GM18517 (cell line): ENCODE measurements around the gene SAE1.

Source experiments
- ATAC-seq: cut with Tn5 transposase; IDR thresholded peaks from one replicate; pipeline ENCODE4 v1.9.1; 2021; ENCODE audit warnings: mild to moderate bottlenecking, moderate library complexity; ENCODE audit not compliant: unreplicated experiment

Gene SAE1

DNA sequence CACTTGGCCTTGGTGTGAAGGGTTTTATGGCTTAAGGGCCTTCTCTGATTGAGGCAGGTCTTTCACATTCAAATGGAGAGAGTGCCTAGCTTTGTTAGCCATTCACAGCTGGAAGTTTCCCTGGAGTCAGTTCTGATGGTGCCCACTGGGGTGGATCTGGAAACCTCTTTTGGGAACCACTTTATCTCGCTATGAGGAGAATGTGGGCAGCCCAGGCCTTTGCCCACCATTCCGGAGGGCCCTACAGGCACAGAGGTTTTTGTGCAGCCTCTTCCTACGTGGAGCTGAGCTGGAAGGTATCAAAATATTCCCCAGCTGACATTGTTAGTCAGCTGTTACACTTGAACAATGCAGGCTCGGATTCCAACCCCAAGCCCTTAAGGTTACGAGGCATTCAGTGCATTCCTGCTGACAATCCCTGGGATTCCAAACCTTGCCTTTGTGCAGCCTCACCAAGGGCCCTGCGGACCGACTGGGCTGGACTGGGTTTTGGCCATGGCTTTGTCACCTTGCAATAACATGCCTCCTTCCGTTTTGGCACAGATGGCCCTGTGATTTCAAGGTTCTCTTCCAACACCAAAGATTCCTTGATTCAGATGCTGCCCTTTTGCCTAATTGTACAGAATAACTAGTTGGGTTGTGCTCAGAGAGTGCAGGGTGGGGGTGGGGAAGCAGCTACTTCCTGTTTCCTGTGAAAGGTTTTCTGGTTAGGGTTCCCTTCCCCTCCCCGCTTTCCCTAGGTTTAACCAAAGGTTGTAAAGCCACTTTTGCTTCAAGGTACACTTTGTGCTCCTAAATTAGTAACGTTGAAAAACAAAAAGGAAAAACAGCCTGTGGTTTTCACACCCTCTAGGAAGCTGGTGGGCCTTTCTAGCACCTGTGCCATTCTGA, 27.0 kb downstream of the SAE1 start:
- ATAC-seq = no peak

- no peak for ATAC-seq
Observed at GRCh38 chr19:47158367-47158791, 27.7 kb downstream of the SAE1 start.

- no peak for ATAC-seq
Observed at GRCh38 chr19:47158879-47159503, 28.4 kb downstream of the SAE1 start.

GRCh38 chr19:47161876-47162489, 31.3 kb downstream of the SAE1 start:
- ATAC-seq = no peak

GRCh38 chr19:47168065-47168464, 37.4 kb downstream of the SAE1 start:
- ATAC-seq = no peak

DNA sequence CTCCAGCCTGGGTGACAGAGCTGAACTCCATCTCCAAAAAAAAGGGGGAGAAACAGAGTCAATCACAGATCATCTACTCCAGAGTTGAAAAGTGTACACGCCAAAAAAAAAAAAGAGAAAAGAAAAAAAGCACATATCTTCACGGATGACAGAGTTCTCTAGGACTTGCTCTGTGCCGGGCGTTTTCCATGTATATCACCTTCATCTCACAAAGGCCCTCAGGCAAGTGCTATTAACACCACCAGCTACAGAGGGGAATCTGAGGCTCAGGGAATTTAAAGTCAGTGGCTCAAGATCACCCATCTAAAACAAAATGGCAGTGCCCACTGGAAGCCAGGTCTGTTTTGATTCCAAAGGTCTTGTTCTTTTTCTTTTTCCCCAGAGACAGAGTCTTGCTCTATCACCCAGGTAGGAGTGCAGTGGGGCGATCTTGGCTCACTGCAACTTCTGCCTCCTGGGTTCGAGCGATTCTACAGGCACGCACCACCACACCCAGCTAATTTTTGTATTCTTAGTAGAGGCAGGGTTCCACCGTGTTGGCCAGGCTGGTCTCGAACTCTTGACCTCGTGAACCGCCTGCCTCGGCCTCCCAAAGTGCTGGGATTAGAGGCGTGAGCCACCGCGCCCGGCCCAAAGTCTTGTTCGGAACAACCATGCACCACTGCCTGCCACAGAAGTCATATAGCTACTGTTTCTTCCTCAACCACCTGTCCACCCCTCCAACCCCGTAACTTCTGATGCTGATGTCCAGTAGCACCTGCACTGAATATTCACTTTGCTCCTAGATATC, 42.2 kb downstream of the SAE1 start:
- no peak for ATAC-seq

DNA sequence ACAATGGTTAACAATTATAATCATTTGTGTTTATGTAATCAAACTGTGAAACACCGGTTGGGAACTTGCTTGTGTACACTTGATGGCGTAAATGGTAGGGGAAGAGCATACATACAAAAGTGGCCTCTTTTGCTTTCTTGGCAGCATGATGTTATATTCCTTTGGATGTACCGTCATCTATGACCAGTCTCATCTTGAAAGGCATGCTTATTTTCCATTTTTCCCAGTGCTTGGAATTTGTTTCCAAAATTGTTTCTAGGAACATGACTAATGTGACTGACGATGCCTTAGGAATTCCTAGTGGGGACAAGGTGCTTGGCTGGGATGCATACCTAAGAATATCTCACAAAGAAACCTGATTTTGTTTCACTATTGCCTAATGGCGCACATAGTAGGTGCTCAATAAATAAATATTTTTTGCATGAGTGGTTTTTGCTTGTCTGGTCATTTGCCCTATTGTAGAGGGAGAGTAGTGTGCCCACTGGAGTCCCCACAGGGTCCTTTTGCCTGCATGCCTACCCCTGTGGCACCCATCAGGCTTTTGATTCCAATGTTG, 45.5 kb downstream of the SAE1 start:
- ATAC-seq = no peak

DNA sequence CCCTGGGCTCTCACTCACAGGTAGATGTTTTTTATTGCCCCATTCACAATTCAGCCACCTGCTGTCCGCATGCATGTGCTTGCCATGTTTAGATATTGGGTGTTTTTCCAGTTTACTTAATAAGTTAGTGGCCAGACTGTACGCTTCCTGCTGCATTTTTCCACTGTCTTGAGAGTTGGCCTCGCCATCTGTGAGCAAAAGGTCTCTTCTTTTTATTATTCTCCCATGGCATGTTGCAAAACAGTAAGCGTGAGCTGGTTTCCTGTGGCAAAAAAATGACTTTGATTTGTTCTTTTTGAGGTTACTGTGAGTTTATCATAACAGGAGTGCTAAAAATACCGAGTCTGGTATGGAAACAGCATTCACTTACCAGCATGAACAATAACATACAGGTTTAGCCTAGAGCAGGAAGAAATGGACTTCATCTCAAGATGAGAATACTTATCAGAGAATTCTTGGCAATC, 46.0 kb downstream of the SAE1 start:
- no peak for ATAC-seq

GRCh38 chr19:47179653-47180310, 49.1 kb downstream of the SAE1 start:
- ATAC-seq = no peak

- ATAC-seq = no peak
Observed at GRCh38 chr19:47183601-47184000, 53.0 kb downstream of the SAE1 start.

DNA sequence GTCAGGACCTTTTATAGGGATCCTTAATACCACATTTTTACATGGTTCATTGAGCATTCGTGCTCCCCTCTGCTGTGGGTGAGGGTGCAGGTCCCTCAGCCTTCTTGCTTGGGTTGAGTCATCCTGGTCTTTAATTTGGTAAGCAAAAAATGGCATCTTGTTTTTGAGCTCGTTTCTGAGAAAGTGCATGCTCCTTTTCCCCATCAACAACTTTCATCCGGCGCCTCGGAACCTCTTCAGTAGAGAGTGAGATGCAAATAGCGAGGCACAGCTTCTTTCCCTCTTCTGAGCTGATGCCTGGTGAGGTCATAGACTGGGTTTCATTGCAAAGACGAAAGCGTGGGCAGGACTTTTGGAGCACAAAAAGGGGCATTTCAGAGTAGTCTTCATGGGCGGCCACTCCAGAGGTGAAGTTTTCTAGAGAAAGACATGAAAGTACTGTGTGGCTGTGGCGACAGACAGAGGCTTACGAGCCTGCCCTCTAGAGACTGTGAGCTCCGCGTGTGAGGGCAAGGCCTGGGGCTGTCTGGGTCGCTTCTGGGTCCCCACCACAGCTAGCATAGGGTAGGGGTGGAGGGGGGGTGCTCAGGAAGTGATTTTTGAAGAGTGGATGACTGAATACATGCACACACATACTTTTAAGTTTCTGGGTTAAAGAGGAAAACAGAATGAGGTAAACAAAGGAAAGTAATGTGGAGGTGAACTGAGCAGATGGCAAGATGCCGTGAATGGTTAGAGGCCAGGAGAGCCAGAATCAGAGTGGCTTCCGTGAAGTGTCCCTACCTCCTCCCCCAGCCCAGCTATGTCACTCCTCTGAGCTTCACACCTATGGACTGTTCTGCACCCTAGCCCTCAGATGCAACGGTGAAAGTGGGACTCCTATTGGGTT, 56.1 kb downstream of the SAE1 start:
- no peak for ATAC-seq

DNA sequence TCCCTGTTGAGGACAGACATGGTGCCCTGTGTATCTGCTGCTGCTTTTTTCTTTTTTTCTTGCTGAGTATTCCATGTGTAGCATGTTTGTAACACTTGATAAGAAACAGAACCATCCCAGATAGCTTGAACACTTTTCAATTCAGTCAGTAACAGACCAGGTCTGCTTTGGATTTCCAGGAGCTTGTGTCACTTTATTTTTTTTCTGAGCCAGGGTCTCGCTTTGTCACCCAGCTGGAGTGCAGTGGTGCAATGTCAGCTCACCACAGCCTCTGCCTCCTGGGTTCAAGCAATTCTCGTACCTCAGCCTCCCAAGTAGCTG, 56.7 kb downstream of the SAE1 start:
- ATAC-seq = no peak

DNA sequence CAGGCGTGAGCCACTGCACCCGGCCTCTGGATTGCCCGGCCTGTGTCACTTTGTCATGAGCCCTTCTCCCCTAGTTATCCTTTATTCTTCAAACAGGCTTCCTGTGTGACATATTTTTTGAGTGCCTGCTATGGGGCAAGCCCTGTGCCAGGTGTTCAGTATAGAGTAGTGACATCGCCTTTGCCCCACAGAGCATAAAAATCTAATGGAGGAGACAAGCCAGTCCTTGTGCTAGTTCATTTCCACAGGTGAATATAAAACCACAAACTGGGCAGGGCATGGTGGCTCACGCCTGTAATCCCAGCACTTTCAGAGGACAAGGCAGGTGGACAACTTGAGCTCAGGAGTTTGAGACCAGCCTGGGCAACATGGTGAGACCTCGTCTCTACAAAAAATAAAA, 57.2 kb downstream of the SAE1 start:
- ATAC-seq = no peak

GRCh38 chr19:47188507-47189033, 57.9 kb downstream of the SAE1 start:
- ATAC-seq = no peak

DNA sequence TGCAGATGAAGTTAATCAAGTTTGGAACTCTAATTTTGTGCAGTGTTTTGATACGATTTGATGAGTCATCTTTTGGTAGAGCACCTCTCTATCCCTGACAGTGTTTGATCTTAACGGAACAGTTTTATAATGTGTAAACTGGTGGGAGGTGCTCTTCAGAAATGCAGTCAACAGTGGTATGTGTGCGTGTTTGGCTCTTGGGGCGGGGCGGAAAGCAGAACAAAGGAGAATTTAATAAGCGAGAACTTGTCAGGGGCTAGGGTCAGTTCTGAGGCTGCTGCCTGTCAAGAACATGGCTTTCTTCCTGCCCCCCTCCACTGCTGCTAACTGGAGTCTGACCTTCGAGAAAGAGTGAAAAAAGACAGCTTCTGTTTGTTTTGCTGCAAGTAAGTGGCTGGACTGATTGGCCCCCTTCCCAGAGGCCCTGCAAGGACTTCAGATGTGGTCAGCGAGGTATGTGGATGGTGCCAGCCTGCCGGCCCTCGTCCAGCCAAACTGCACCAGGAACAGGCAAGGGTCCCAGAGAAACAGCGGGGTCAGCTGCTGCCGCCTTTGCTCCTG, 59.6 kb downstream of the SAE1 start:
- ATAC-seq = no peak

GRCh38 chr19:47195434-47195833, 64.8 kb downstream of the SAE1 start:
- no peak for ATAC-seq

GRCh38 chr19:47197141-47197540, 66.5 kb downstream of the SAE1 start:
- ATAC-seq = no peak

GRCh38 chr19:47200530-47200929, 69.9 kb downstream of the SAE1 start:
- no peak for ATAC-seq

DNA sequence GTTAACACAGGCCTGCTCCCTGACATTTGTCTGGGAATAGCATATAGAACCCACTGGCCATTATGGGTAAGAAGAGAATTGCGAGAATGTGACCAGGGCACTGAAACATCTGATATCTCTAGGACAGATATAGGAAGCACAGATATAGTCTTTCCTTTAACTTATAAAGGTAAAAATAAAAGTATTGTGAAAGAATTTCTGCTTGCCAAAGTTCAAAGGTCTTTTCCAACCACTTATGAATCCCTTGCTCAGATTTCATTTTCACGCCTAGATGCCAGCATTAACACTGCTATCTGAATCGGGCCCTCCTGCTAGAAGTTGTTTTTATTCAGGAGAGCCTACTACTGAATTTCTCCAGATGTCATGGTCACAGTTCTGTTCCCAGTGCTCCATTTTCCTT, 72.6 kb downstream of the SAE1 start:
- ATAC-seq = no peak
